ENCODE data around the gene CFAP54.

CFAP54 gene

GRCh38 chr12:96902076-96902475, 412.7 kb downstream of the CFAP54 start:
- no peak for DNase-seq

- DNase-seq = no peak
These were observed 417.1 kb downstream of the CFAP54 start for GRCh38 chr12:96906498-96906848.

DNA sequence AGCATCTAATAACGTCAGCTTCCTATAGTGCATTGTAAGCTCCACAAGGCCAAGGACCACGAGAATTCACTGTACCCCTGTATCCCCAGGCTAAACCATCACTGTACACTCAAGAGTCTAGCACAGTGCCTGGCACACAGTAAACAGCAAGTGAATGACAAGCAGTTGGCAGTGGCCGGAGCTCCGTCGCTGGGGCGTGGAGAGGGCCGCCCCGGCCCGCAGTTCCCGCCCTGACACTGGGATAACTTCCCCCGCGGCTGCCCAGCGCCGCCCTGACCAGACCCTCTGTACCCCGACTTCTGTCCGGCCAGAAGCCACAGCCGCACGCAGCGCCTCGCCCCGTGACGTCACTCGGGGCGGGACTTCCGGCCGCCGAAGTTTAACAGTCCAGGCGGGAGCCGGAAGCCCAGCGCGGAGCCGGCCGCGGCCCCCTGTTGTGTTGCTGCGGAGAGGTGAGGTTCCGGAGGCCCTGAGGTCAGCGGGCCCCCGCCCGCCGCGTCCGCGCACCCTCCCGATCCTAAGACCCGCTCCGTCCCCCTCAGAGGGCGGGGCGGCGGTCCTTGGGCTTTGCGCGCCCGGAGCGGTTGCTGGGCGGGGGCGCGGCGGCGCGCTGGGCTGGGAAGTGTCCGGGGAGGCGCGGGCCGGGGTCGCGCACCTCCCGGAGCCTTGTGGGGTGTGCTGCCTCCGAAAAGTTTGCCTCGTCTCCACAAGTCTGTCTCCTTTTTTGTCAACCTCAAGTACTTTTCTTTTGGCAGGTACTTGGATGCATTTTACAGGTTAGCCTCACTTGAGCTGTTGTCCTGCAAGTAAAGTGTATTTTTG, 417.7 kb downstream of the CFAP54 start, which contains the start of gene NEDD1:
Gene NEDD1, plus strand, starts transcription at position 409 of the 822 bp plus-strand sequence. CDS start 2,503 bp downstream, outside the sequence.
- DNase-seq = peak; percentile 46 to 74 (median 64)

DNA sequence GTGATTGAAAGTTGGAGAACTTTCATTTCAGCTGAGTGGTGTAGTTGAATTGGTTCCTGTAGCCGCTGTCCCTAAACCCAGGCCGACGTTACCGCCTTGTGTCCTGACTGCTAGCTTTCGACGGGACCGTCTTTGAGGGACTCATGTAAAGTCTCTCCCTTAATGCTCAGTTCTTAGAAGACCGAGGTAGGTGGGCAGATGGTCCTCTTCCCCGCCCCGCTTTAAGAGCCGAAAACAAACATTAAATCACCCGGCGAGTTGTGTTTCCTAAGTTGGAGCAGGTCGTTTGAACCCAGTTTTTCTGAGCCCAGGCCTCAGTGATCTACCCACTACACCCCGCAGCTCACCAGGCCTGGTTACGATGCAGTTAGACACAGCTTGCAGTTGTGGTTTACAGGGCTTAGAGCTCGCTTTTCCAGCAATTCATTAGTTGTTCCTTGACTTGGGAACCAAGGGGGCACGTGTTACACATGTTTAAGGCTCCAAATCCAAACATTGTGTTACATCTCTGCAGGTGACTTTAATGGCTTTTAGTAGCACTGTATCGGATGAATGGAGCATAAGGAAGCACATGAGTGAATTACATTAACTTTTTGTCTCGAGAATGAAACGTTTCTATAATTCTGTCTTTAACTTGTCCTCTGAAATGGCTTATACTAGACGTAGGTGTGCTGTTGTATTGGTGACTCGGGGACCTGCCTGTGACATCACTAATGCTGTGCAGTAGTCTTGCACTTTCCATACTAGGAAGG, 418.5 kb downstream of the CFAP54 start:
- peak in 1 of 4 experiments; percentile 9 for DNase-seq

DNA sequence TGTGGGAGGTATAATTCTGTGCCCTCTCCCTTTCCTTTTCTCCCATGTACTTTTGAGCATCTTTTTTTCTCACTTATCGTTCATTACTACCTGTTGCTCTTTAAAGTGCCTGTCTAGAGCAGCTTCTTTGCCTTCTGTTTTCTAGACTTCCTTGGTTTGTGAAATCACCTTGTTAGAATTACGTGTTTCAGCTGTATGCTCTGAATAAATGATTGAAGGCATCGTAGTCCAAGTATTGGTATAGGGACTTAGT, 419.0 kb downstream of the CFAP54 start:
- no peak for DNase-seq

GRCh38 chr12:96912261-96912660, 422.9 kb downstream of the CFAP54 start:
- DNase-seq = no peak

DNA sequence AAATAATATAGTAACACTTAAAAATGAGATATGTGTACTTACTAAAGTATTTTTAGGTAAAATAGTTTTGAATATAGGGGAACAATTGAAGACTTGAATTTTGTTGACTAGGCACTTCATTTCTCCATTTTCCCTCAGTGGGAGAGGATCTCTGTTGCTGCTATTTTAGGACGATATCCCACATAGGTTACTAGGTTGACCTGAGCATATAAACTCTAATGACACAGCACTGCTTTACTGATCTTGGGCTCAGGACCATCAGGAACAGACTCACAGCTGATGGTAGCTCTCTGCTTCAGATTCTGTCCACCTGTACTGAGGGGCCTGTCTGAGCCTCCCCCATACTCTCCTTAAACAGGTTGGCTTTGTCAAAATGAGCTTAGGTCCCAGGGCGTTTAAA, 423.6 kb downstream of the CFAP54 start:
- DNase-seq = no peak

GRCh38 chr12:96919510-96920210, 430.3 kb downstream of the CFAP54 start:
- no peak for DNase-seq

Measured in activated naive CD4-positive, alpha-beta T cell (primary cell).